Lung (tissue), 12 donors: ENCODE results near the gene GABRR2. TPM values are rescaled to one million over a fixed set of nuclear protein-coding genes. Genes with fewer than 3 reads are reported as not detected.
A peak's percentile ranks its signal among the peaks of the same experiment; 100 is the strongest.

Experiments used
- ATAC-seq: fragments of 200-7000 bp; cut with Tn5 transposase; one replicate; pipeline ENCODE4 v1.9.1; 2020; ENCODE audit warnings: moderate number of reproducible peaks; ENCODE audit not compliant: insufficient read depth, low FRiP score
- DNase-seq, 3 donors: peaks; one replicate each; pipeline ENCODE4 v3.0.0-alpha.2; 2013 to 2017
- H3K27ac ChIP-seq, 2 donors: one replicate each; pipeline ENCODE4 v1.5.1; 2013; ENCODE audit warnings: mild to moderate bottlenecking in 2 of 2, moderate library complexity in 2 of 2, control low read depth in 1 of 2, inconsistent platforms in 1 of 2, low read depth in 1 of 2, low read length in 1 of 2
- H3K27me3 ChIP-seq, 3 donors: one replicate each; pipeline ENCODE4 v1.5.1; 2013; ENCODE audit warnings: low read length in 2 of 3; ENCODE audit not compliant: control insufficient read depth in 3 of 3, insufficient read depth in 3 of 3
- H3K36me3 ChIP-seq, 4 donors: one replicate each; pipeline ENCODE4 v1.5.1; 2013; ENCODE audit warnings: low read length in 4 of 4, mild to moderate bottlenecking in 1 of 4, moderate library complexity in 1 of 4; ENCODE audit not compliant: control insufficient read depth in 4 of 4, insufficient read depth in 4 of 4
- H3K4me1 ChIP-seq, 5 donors: one replicate each; pipeline ENCODE4 v1.5.1; 2013; ENCODE audit warnings: low read length in 5 of 5, mild to moderate bottlenecking in 2 of 5, moderate library complexity in 1 of 5; ENCODE audit not compliant: control insufficient read depth in 5 of 5, insufficient read depth in 5 of 5
- H3K4me3 ChIP-seq: one replicate; pipeline ENCODE4 v1.5.1; 2013; ENCODE audit warnings: mild to moderate bottlenecking, control low read depth, moderate library complexity
- H3K9ac ChIP-seq, 2 donors: one replicate each; pipeline ENCODE4 v1.5.1; 2013; ENCODE audit warnings: low read length in 2 of 2, control low read depth in 1 of 2; ENCODE audit not compliant: insufficient read depth in 1 of 2
- H3K9me3 ChIP-seq, 4 donors: one replicate each; pipeline ENCODE4 v1.5.1; 2013; ENCODE audit warnings: low read length in 3 of 4, mild to moderate bottlenecking in 1 of 4, moderate library complexity in 1 of 4; ENCODE audit not compliant: control insufficient read depth in 4 of 4, insufficient read depth in 3 of 4
- WGBS, 2 donors: extraction: QIAGEN DNeasy Blood & Tissue Kit; methylation state at CpG; one replicate each; pipeline ENCODE4 v1.1.7; 2013; 5-methylcytosine and 5-hydroxymethylcytosine counted together
- polyA plus RNA-seq, 2 donors: library from polyadenylated mRNA; stranded (reverse); fragments of 200-250 nt; gene quantifications; one replicate each; pipeline ENCODE4 v1.2.1, GENCODE V29; 2013
- total RNA-seq, 2 donors: library from RNA; depleted of rRNA in 1 of 2; stranded (reverse); fragments of >200 nt in 1 of 2; gene quantifications; one replicate each; pipeline ENCODE4 v1.2.1, GENCODE V29; 2014 to 2021
- TF ChIP-seq, protein P1 (sequence below): IDR thresholded peaks from 2 replicates; pipeline ENCODE4 v1.5.1; 2012; ENCODE audit warnings: mild to moderate bottlenecking; ENCODE audit errors: control extremely low read depth, extremely low read depth
- donor health status: control.
- donor health status: control.
- donor health status: Bipolar disorder and iron deficiency.
- donor health status: healthy.
- donor health status: DM: yes; HTN: yes; CAD: no.

The GABRR2 gene
- total and polyA plus RNA-seq, 4 donors: 0.33 to 1.5 (median 1.4) TPM

DNA sequence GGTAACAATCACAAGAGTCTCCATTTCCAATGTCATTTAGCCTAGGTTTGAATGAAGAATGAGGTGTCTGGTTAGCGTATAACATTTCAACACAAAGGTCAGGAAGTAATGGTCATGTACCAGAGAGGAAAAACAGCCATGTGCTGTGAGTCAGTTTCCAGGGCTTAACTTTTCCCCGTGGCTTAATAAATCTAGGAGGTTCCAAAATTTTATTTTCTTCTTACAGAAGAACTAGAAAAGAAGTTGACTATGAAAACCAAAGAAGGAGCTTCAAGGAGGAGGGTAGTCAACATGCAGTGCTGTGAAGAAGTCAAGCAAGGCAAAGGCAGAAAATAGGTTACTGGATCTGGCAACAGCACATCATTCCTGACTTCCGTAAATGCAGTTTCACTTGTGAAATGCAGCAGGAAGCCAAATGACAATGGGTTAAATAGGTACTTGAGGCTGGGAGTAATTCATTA lies 8.4 kb upstream of the GABRR2 start:
- no peak overlapping the region for H3K4me3 ChIP-seq
- DNase-seq: no peak
- no peak overlapping the region for H3K9ac ChIP-seq
- peaks cover 8 to 12% (median 10%) of the 10 kb centered on the region in 4 donors for H3K36me3 ChIP-seq
- WGBS, 2 donors: 23 to 55% methylated on average over 3 of the region's 3 CpGs
- no peak for ATAC-seq
- TF ChIP-seq, protein P1, sequence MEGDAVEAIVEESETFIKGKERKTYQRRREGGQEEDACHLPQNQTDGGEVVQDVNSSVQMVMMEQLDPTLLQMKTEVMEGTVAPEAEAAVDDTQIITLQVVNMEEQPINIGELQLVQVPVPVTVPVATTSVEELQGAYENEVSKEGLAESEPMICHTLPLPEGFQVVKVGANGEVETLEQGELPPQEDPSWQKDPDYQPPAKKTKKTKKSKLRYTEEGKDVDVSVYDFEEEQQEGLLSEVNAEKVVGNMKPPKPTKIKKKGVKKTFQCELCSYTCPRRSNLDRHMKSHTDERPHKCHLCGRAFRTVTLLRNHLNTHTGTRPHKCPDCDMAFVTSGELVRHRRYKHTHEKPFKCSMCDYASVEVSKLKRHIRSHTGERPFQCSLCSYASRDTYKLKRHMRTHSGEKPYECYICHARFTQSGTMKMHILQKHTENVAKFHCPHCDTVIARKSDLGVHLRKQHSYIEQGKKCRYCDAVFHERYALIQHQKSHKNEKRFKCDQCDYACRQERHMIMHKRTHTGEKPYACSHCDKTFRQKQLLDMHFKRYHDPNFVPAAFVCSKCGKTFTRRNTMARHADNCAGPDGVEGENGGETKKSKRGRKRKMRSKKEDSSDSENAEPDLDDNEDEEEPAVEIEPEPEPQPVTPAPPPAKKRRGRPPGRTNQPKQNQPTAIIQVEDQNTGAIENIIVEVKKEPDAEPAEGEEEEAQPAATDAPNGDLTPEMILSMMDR: no peak
- H3K4me1 ChIP-seq: peaks cover 0 to 9% (median 0%) of the 10 kb centered on the region in 5 donors
- H3K27me3 ChIP-seq: no peaks in the 10 kb centered on the region
- no peaks in the 10 kb centered on the region for H3K9me3 ChIP-seq
- peak overlapping the region in 1 of 2 donors; percentile 57 for H3K27ac ChIP-seq

DNA sequence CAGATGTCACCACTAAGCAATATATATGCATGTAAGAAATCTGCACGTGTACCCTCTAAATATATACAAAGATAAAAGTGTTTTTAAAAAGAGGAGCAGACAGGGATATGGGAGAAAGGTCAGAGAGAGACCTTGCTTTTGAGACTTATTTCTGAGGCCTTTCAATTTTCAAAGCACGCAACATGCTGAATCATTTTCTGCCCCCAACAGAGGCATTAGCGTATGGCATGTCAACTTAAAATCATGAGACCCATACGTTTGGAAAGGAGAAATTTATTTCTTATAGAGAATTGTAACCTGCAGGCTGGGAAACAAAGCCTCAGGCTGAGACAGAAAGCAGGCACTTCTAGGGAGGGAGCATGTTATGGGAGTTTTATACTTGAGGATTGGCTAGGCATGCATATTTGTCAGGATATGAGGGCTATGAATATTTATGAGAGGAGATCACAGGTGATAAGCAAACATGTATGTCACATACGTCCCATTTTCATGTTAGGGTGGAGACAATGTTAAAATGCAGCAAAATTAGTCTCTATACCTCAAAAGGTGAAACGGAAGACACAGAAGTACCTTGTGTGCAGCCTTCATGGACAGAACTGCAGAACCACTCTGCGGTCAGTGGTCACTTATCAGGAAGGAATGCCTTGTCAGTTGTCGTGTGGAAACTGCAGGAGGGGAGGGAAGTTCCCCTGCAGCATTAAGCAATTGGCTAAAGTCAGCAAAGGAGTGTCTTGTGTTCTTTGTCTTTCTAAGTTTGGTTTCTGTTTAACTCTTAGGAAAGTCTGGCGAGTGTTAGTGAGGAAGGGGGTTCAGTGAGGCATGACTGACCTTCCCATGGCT lies 6.3 kb upstream of the GABRR2 start:
- 35 to 62% methylated on average over 9 of the region's 9 CpGs for WGBS, 2 donors
- TF ChIP-seq, protein P1: no peak
- peaks cover 0 to 9% (median 0%) of the 10 kb centered on the region in 5 donors for H3K4me1 ChIP-seq
- peak; percentile 67 for ATAC-seq
- no peak overlapping the region for H3K9ac ChIP-seq
- no peak for DNase-seq
- H3K9me3 ChIP-seq: no peaks in the 10 kb centered on the region
- H3K27ac ChIP-seq: no peak overlapping the region
- peaks cover 4 to 8% (median 6%) of the 10 kb centered on the region in 4 donors for H3K36me3 ChIP-seq
- no peak overlapping the region for H3K4me3 ChIP-seq
- no peaks in the 10 kb centered on the region for H3K27me3 ChIP-seq

DNA sequence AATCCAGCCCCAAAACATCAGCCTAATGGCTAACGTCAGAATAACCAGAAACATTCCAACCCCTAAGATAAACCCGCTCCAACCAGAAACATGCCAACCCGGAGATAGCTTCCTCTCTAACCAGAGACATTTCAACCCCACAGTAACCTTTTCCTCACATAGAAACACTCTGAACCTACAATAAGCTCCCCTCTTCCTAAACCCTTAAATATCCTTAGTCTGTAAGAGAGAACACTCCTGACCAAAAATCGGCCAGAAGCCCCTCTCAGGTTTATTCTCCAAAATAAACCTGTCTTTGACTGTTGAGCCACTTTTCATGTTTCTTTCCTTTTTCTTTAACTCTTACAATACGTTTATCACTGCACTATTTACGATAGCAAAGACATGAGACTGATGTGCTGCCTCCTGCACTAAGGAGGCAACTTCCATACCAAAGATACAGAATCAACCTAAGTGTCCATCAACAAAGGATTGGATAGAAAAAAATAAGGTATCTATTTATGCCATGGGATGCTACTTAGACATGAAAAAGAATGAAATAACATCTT lies 5.0 kb upstream of the GABRR2 start:
- peaks cover 0 to 9% (median 0%) of the 10 kb centered on the region in 5 donors for H3K4me1 ChIP-seq
- 96 to 98% methylated on average over 6 of the region's 6 CpGs for WGBS, 2 donors
- TF ChIP-seq, protein P1: no peak
- no peaks in the 10 kb centered on the region for H3K27me3 ChIP-seq
- H3K9me3 ChIP-seq: no peaks in the 10 kb centered on the region
- H3K9ac ChIP-seq: no peak overlapping the region
- no peak overlapping the region for H3K4me3 ChIP-seq
- H3K27ac ChIP-seq: no peak overlapping the region
- ATAC-seq (no peak), DNase-seq (no peak)
- H3K36me3 ChIP-seq: peaks cover 0 to 7% (median 3%) of the 10 kb centered on the region in 4 donors
